NCI-H2171 (cell line): ENCODE data around the gene MEI4.
"Not testable (repeated sequence)": the region's sequence is repeated elsewhere in the genome, so short reads cannot be mapped to it uniquely, and the experiment has no call there.

Experiments used
- DNase-seq: peaks from one replicate; lab custom pipeline; 2025; lab: John Stamatoyannopoulos, UW

MEI4 gene

GRCh38 chr6:77815531-77815930, 162.7 kb downstream of the MEI4 start:
- DNase-seq = no peak

DNA sequence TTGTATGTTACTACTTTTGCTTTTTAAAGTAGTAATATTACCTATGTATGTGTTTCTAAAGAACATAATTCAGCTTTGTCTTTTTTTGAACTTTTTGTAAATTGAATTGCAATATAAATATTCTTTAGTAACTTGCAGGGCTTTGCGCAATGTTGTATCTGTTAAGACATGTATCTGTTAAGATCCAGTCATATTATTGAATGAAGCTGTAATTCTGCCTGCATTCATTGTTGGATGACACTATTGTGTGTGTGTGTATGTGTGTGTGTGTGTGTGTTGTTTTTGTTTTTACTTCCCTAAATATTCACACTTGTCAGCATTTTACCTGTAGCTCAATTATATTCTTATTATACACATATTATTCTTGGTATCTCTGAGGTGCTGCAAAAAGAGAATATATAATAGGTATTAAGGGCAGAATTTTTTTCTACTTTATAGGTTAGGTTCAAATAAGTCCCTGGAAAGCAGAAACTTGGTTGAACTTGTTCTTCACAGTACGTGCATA, 164.0 kb downstream of the MEI4 start:
- no peak for DNase-seq

DNA sequence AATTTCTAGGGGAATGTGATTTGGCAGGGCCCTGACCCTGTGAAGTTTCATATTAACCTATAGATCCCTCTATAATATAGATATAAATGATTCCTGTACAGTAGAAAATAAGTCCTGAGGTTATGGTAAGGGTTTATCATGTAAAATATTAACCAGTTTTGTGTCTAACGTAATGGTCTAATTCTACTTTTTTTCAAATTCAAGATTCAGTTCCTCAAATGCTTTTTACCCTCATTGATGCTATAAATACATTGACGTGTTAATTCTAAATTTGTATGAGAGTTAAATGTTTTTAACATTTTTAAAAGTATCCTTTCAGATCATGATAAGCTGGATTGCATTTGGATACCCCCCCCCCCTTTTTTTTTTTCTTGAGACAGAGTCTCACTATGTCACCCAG, 169.4 kb downstream of the MEI4 start:
- DNase-seq = no peak

GRCh38 chr6:77825204-77825603, 172.4 kb downstream of the MEI4 start:
- DNase-seq = no peak

GRCh38 chr6:77829736-77830135, 176.9 kb downstream of the MEI4 start:
- DNase-seq = no peak

DNA sequence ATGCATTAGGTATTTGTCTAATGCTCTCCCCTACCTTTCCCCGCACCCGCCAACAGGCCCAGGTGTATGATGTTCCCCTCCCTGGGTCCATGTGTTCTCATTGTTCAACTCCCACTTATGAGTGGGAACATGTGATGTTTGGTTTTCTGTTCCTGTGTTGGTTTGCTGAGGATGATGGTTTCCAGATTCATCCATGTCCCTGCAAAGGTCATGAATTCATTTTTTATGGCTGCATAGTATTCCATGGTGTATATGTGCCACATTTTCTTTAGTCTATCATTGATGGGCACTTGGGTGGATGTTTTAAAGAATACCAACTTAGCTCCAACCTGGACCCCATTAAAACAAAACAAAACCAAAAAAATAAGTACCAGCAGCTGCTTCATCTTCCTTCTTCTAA, 180.9 kb downstream of the MEI4 start:
- DNase-seq = not testable (repeated sequence)

GRCh38 chr6:77834591-77834996, 181.8 kb downstream of the MEI4 start:
- no peak for DNase-seq

GRCh38 chr6:77837034-77837784, 184.4 kb downstream of the MEI4 start:
- DNase-seq = no peak

DNA sequence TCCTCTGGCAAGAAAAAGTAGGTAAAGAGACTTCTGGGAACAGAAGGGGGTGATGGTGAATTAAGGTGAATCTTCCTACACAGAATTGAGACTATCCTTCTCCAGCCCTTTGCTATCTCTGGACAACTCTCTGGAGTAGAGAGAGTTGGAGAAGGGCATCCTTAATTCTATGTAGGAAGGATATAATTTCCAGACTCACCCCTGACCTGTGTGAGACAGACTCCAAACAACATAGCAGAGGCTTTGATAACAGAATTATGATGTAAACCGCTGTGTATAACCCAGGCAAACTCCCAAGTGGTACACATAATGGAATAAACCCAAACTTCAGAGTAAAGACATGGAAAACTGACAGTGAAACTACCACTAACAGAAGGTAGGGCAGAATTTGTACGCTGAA, 186.5 kb downstream of the MEI4 start:
- no peak for DNase-seq

- DNase-seq = no peak
These were observed 192.0 kb downstream of the MEI4 start for GRCh38 chr6:77844822-77845221.

DNA sequence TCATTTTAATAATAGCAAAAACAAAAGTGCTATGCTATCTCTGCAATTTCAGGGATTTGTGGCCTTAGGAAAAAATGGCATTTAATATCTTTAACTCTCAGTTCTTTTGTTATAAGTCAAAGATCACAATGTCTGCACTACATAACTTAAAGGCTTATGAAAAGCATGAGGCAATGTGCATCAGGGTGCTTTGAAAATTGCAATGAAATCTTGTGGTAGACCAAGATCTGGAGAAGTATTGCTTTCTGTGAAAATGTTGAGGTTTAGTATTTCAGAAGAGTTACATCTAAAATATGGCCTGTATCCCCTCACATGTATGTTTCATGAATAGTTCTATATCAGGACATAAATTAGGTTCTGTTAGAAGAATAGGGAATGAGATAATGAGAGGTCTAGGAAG, 200.6 kb downstream of the MEI4 start:
- no peak for DNase-seq

- no peak for DNase-seq
These were observed 203.6 kb downstream of the MEI4 start for GRCh38 chr6:77856391-77856790.

DNA sequence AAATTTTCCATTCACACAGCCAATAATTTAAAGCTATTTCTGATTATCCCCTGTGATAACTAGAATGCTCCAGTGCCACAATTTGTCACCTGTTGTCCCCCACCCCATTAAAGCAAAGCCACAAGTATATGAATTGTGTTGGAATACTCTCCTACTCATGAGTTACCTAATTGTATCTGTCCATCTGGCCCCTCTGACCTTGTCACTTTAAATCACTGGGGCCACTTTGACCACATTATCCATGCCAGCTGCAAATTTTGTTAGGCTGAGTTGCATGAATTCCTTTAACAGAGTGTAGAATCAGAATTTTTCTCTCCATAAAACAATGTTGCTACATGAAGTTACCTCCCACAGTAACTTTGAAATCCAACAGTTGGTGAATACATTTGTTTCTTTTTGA, 204.6 kb downstream of the MEI4 start:
- no peak for DNase-seq

DNA sequence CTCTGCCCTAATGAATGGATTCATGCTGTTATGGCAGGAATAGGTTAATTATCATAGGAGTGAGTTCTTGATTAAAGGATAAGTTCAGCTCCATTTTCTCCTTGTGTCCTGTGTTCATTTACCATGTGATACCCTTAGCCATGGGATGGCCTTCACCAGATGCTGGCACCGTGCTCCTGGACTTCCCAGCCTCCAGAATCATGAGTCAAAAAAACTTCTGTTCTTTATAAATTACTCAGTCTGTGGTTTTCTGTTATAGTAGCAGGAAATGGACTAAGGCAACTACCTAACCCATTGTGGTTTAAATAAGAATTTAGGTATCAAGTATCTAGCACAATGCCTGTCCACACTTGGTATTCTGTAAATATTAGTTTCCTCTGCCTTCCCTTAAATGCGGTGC, 223.5 kb downstream of the MEI4 start:
- no peak for DNase-seq

GRCh38 chr6:77879527-77879926, 226.7 kb downstream of the MEI4 start:
- DNase-seq = no peak

- DNase-seq = no peak
These were observed 227.7 kb downstream of the MEI4 start for GRCh38 chr6:77880501-77880900.

DNA sequence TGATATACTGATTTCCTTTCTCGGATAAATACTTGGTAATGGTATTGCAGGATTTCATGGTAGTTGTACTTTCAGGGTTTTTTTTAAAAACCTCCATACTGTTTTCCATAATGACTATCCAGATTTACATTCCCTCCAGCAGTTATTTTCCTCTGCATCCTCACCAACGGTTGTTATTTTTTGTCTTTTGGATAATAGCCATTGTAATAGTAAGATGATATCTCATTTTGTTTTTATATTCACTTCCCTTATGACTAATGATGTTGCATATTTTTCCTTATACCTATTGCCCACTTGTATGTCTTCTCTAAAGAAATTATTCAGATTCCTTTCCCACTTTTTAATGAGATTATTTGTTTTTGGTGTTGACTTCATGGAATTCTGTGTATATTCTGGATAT, 231.0 kb downstream of the MEI4 start:
- no peak for DNase-seq

DNA sequence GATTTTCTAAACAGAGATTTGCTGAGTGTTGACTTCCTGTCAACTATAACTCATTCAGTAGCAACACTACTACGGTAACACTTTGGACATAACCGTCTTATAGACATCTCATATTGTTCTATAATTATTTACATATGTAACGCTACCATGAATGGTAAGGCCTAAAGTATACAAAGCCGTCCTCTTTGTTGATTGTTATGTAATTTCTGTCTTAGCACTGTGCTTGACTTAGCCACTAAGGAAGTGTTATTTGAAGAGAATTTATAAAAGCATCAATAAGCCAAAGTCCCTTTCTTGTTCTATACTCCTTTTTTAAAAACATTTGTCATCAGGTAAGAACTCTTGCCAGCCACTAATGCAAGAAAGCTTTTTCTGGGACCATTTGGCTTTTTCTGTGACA, 240.6 kb downstream of the MEI4 start:
- no peak for DNase-seq

DNA sequence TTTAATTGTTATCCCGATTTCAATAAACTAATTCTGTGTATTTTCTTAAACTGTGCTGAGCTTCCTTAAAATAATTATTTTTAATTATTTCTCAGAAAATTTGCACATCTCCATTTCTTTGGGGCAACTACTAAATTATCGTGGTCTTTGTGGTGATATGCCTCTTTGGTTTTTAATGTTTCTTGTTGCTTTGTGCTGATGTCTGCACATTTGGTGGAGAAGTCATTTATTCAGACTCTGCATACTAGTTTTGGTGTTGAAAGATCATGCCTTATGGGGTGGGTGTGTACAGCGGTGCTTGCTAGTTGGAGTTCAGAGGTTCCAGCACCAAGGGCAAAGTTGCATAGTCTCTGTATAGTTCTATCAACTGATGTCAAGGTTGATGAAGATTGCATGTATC, 253.2 kb downstream of the MEI4 start:
- DNase-seq = no peak

- DNase-seq = no peak
These were observed 258.0 kb downstream of the MEI4 start for GRCh38 chr6:77910826-77911225.

GRCh38 chr6:77926198-77926751, 273.4 kb downstream of the MEI4 start:
- DNase-seq = no peak

- DNase-seq = no peak
These were observed 277.5 kb downstream of the MEI4 start for GRCh38 chr6:77930382-77930781.

DNA sequence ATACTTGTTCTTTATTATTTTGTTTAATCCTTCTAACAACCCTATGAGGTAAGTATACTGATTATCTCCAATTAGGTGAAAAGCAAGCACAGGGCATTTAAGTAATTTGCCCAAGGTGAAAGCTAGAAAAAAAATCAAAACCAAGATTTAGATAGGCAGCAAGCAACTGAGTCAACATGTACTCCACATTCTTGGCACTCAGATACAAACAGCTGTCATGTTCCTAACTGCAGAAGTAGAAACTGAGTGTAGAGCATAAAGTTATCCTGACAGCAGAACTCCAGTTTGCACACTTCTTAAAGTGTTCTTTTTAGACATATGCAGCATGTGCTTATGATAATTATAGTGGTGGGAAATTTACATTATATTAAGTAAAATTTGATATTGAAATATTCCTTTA, 278.1 kb downstream of the MEI4 start:
- no peak for DNase-seq

DNA sequence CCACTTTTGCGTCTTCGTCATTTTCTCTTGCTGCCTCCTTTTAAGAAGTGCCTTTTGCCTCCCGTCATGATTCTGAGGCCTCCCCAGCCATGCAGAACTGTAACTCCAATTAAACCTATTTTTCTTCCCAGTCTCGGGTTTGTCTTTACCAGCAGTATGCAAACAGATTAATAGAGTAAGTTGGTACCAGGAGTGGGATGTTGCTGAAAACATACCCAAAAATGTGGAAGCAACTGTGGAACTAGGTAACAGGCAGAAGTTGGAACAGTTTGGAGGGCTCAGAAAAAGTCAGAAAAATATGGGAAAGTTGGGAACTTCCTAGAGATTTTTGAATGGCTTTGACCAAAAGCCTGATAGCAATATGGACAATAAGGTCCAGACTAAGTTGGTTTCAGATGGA, 309.2 kb downstream of the MEI4 start:
- DNase-seq = no peak
